K562 (cell line): ENCODE results near the gene SEC24C.
"Not testable (repeated sequence)": the region's sequence is repeated elsewhere in the genome, so short reads cannot be mapped to it uniquely, and the experiment has no call there.

Experiments used
- ATF2 ChIP-seq: sonication (generic); formaldehyde crosslinking; IDR thresholded peaks from 2 replicates; pipeline ENCODE4 v1.8.1; 2022; ENCODE audit warnings: missing genetic modification reagents
- GABPA ChIP-seq: fragments of 200-800 bp; sonication (Bioruptor generic); conservative IDR thresholded peaks from 2 replicates; pipeline ENCODE4 v1.6.1; 2016; ENCODE audit warnings: low read depth, missing genetic modification characterization, missing compliant biosample characterization

GRCh38 chr10:73796035-73796434, 51.9 kb downstream of the SEC24C start:
- not testable (repeated sequence) for TF ChIP-seq GABPA; ATF2 (CRISPR knock-in tag)
